Suppressor macrophage treated with lipopolysaccharide for 4 hours (primary cell): ENCODE data around the gene KLHL22.
A peak's percentile ranks its signal among the peaks of the same experiment; 100 is the strongest.
"Not testable (repeated sequence)": the region's sequence is repeated elsewhere in the genome, so short reads cannot be mapped to it uniquely, and the experiment has no call there.

Source experiments
- DNase-seq: peaks from one replicate; pipeline ENCODE4 v3.0.0-alpha.2; 2020

The KLHL22 gene

GRCh38 chr22:20499769-20500168, 4.2 kb upstream of the KLHL22 start:
- DNase-seq, result no peak

- no peak for DNase-seq
These were observed 3.3 kb upstream of the KLHL22 start for GRCh38 chr22:20498913-20499312.

DNA sequence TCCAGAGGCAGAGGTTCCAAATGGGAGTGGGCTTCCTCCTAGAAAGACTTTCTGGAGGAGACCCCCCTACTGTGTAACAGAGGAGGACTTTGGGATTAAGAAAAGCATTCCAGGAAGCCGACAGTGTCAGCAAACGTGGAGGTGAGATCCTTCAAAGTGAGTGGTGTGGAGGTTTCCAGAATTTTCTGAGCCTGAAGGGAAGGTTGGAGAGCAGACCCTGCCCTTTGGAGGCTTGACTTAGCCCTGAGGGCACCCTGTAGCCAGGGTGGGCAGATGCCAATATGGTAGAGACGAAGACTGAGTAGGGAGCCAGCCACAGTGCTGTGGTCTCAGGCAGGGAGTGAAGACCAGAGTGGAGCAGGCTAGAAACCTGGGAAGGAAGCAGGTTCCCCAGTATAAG, 1.8 kb upstream of the KLHL22 start:
- no peak for DNase-seq

DNA sequence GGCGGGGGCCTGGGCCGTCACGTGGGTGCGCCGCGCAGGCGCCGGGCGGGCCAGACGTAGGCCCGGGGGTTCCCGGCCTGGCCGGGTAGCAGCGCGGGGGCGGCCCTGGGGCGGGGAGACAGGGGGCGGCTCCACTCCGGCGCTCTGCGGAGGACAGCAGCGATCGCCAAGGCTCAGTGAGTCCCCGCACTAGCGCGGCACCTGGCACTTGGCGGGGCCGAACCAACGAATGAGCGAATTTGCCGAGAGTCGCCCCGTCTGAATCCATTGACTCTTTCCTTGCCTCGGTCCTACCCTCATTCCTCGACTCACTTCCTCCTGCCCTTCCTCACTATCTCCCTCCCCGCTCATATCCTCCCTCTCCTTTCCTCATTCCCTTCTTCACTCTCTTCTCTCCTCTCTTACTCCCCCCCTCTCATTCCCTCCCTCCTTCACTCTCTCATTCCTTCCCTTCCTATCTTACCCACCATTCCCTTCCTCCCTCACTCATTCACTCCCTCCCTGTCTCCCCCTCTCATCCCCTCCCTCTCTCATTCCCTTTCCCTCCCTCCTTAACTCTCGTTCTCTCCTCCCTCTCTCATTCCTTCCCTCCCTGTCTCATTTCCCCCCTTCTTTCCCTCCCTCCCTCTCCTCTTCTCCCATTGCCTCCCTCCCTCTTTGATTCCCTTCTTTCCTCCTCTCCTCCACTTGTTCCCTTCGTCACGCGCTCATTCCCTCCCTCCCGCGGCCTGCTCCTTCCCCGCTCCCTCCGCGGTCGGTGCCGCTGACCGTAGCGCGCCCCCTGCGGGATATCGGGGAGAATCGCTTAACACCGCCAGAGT, 476 bp upstream of the KLHL22 start:
- peak; percentile 97 for DNase-seq

- no peak for DNase-seq
These were observed 4.2 kb downstream of the KLHL22 start for GRCh38 chr22:20491346-20491745.

GRCh38 chr22:20490941-20491307, 4.7 kb downstream of the KLHL22 start:
- no peak for DNase-seq

GRCh38 chr22:20490183-20490940, 5.2 kb downstream of the KLHL22 start:
- DNase-seq, result no peak

GRCh38 chr22:20488946-20489345, 6.6 kb downstream of the KLHL22 start:
- no peak for DNase-seq

GRCh38 chr22:20487715-20488114, 7.9 kb downstream of the KLHL22 start:
- DNase-seq, result no peak

GRCh38 chr22:20486229-20486628, 9.4 kb downstream of the KLHL22 start:
- DNase-seq, result no peak

- DNase-seq, result no peak
These were observed 10.5 kb downstream of the KLHL22 start for GRCh38 chr22:20484948-20485683.

DNA sequence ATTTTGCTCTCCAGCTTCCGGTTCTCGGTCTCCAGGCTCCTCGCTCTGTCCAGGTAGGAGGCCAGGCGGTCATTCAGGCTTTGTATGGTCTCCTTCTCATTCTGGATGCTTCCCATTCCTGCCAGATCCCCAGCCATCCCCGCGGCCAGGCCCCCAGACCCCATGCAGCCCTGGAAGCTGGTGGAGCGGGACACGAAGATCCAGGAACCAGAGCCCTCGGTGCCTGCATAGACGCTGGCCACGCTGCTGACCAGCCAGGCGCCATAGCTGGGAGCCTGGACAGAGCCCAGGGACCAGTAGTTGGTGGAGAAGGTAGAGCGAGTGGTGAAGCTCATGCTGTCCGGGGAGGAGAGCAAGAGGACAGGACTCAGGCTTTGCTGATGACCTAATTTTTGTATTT, 11.8 kb downstream of the KLHL22 start:
- no peak for DNase-seq

GRCh38 chr22:20483143-20483506, 12.5 kb downstream of the KLHL22 start:
- DNase-seq, result not testable (repeated sequence)

- DNase-seq, result no peak
These were observed 15.9 kb downstream of the KLHL22 start for GRCh38 chr22:20479612-20480196.

DNA sequence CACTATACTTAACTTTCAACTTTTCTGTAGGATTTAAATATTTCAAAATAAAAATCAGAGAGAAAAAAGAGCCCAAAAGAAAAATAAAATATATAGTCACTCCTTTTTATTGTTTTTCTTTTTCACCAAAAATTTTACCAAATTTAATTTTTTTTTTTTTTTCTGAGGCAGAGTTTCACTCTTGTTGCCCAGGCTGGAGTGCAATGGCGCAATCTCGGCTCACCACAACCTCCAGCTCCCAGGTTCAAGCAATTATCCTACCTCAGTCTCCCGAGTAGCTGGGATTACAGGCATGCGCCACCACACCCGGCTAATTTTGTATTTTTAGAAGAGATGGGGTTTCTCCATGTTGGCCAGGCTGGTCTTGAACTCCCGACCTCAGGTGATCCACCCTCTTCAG, 17.5 kb downstream of the KLHL22 start:
- not testable (repeated sequence) for DNase-seq

DNA sequence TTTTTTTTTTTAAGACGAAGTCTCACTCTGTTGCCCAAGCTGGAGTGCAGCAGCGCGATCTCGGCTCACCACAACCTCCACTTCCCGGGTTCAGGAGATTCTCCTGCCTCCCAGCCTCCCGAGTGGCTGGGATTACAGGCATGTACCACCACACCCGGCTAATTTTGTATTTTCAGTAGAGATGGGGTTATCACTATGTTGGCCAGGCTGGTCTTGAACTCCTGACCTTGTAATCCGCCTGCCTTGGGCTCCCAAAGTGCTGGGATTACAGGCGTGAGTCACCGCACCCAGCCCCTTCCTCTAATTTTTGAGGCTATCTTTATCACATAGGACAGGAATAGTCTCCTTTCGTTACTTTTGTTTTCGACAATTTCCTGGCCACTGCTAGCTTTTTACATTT, 20.0 kb downstream of the KLHL22 start:
- DNase-seq, result not testable (repeated sequence)

GRCh38 chr22:20475115-20475436, 20.5 kb downstream of the KLHL22 start:
- DNase-seq, result no peak

GRCh38 chr22:20472629-20473442, 22.8 kb downstream of the KLHL22 start:
- DNase-seq, result no peak

- no peak for DNase-seq
These were observed 24.3 kb downstream of the KLHL22 start for GRCh38 chr22:20471126-20471833.

- DNase-seq, result not testable (repeated sequence)
These were observed 25.1 kb downstream of the KLHL22 start for GRCh38 chr22:20470525-20470924.

GRCh38 chr22:20469110-20469868, 26.3 kb downstream of the KLHL22 start:
- DNase-seq, result no peak
